ENCODE data around the gene CAMK1D.

CAMK1D gene

GRCh38 chr10:12758271-12758670, 408.9 kb downstream of the CAMK1D start:
- DNase-seq (ENCODE audit: low read depth), result no peak
- no peak overlapping the region for H3K4me3 ChIP-seq (ENCODE audit: low read depth, low read length)
- TF ChIP-seq CTCF (IDR thresholded peaks at IDR 0.05; ENCODE audit: insufficient read depth, low read depth, low read length, missing control alignments), result no peak

- no peak for DNase-seq (ENCODE audit: low read depth)
- no peak overlapping the region for H3K4me3 ChIP-seq (ENCODE audit: low read depth, low read length)
- no peak for TF ChIP-seq CTCF (IDR thresholded peaks at IDR 0.05; ENCODE audit: insufficient read depth, low read depth, low read length, missing control alignments)
These were observed 416.9 kb downstream of the CAMK1D start for GRCh38 chr10:12766223-12766622.

GRCh38 chr10:12768156-12769100, 419.1 kb downstream of the CAMK1D start:
- DNase-seq (ENCODE audit: low read depth), result no peak
- no peak for TF ChIP-seq CTCF (IDR thresholded peaks at IDR 0.05; ENCODE audit: insufficient read depth, low read depth, low read length, missing control alignments)
- no peak overlapping the region for H3K4me3 ChIP-seq (ENCODE audit: low read depth, low read length)

- no peak for DNase-seq (ENCODE audit: low read depth)
- H3K4me3 ChIP-seq (ENCODE audit: low read depth, low read length), result no peak overlapping the region
- no peak for TF ChIP-seq CTCF (IDR thresholded peaks at IDR 0.05; ENCODE audit: insufficient read depth, low read depth, low read length, missing control alignments)
These were observed 420.1 kb downstream of the CAMK1D start for GRCh38 chr10:12769323-12770044.

GRCh38 chr10:12771981-12772760, 422.8 kb downstream of the CAMK1D start:
- TF ChIP-seq CTCF (IDR thresholded peaks at IDR 0.05; ENCODE audit: insufficient read depth, low read depth, low read length, missing control alignments), result no peak
- no peak overlapping the region for H3K4me3 ChIP-seq (ENCODE audit: low read depth, low read length)
- no peak for DNase-seq (ENCODE audit: low read depth)

GRCh38 chr10:12772797-12773587, 423.6 kb downstream of the CAMK1D start:
- DNase-seq (ENCODE audit: low read depth), result no peak
- no peak overlapping the region for H3K4me3 ChIP-seq (ENCODE audit: low read depth, low read length)
- no peak for TF ChIP-seq CTCF (IDR thresholded peaks at IDR 0.05; ENCODE audit: insufficient read depth, low read depth, low read length, missing control alignments)
